G401 (cell line): ENCODE data around the gene GCNT2. TPM values are rescaled to one million over a fixed set of nuclear protein-coding genes. Genes with fewer than 3 reads are reported as not detected.
"Not testable (repeated sequence)": the region's sequence is repeated elsewhere in the genome, so short reads cannot be mapped to it uniquely, and the experiment has no call there.

Experiments
- DNase-seq: peaks from one replicate; pipeline ENCODE4 v3.0.0-alpha.2; 2015; ENCODE audit warnings: low spot score
- in situ Hi-C: cut with HindIII; loops from 2 replicates; pipeline ENCODE4 v1.10.0; 2016; ENCODE audit warnings: low sequenced_read_pairs, mixed read lengths
- total RNA-seq: library from RNA; depleted of rRNA; stranded (reverse); fragments of >200 nt; shearing (Covaris generic); gene quantifications from 2 replicates; pipeline ENCODE4 v1.2.3, GENCODE V29; 2014; rRNA removed

Gene GCNT2
- 28.4 and 28.7 TPM in 2 replicates for total RNA-seq

- in situ Hi-C loops: no loop called here
- peak; percentile 67 for DNase-seq
Measured at GRCh38 chr6:10521104-10521808, at the start of gene GCNT2. Gene GCNT2, plus strand, starts transcription at chr6:10521351. Its CDS starts 7,561 bp downstream, at chr6:10528912.

- in situ Hi-C loops: no loop called here
- no peak for DNase-seq
Measured at GRCh38 chr6:10472634-10473033, 48.5 kb upstream of the GCNT2 start.

DNA sequence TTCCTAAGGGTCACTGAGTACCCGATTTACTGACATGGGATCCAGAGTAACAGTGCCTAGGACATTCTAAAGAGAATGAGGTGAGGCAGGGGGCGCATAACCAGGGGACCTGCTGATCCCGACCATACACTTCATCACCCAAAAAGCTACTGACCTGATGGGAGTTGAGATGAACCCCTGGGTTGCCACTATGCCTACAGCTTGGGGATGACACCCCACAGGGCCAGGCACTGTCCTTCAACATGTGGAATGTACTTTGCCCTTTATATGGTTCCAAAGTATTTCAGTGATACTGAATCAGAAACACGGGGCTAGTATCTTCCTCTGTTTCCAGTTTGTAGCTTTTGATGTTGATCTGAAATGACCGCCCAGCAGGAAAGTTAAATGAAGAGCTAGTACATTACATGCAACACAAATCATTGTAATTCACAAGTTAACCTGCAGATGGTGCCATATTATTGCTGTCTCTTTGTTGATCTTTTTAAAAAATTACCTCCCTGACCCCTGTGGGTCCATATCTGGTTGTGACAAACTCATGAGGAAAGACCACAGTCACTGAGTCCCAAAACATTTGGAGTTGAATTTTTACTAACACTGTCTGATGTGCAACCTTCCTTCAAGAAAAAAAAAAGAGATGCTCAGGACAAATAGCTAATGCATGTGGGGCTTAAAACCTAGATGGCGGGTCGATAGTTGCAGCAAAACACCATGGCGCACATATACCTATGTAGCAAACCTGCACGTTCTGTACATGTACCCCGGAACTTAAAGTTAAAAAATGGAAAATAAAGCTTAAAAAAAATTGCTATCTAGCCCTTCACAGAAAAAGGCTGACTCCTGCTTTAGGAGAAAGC is 42.7 kb upstream of the GCNT2 start:
- peak; percentile 49 for DNase-seq
- in situ Hi-C loops: no loop called here

GRCh38 chr6:10479939-10480700 is 41.0 kb upstream of the GCNT2 start:
- DNase-seq: no peak
- in situ Hi-C loops: no loop called here

DNA sequence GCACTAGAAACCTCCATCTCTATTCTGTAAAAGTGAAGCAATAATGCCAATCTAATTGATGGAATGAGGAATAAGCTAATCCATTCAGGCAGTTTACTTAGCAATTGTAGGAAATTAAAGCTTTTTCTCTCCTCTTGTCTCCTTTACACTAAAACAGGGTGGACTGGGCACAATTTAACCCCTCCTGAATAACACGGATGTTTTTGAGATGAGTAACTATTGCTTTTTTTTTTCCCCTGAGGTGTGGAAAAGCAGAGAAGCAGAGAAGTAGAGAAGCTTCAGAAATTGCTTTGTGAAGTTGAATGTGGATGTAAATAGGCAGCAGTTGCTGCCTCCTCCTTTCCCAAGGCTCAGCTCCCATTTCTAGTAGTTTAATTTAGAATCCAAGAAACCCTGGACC is 40.0 kb upstream of the GCNT2 start:
- no peak for DNase-seq
- in situ Hi-C loops: no loop called here

DNA sequence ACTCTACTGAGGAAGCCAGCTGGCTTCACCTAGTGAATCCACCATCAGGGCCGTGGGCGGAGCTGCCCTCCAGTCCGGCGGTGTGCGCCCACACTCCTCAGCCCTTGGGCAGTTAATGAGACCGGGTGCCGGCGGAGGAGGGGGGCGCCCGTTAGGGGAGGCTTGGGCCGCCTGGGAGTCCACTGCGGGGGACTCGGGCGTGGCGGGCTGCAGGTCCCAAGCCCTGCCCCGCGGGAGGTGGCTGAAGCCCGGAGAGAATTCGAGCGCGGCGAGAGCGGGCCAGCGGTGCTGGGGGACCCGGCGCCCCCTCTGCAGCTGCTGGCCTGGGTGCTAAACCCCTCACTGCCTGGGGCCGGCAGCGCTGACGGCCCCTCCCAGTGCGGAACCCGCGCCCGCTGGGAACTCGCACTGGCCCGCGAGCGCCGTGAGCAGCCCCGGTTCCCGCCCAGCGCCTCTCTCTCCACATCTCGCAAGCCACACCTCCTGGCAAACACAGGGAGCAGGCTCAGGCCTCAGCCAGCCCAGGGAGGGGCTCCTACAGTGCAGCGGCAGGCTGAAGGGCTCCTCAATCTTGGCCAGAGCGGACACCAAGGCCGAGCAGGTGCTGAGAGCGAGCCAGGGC is 38.4 kb upstream of the GCNT2 start:
- DNase-seq: no peak
- in situ Hi-C loops: no loop called here

- DNase-seq: no peak
- in situ Hi-C loops: no loop called here
Measured at GRCh38 chr6:10484912-10485311, 36.2 kb upstream of the GCNT2 start.

GRCh38 chr6:10485406-10485805 is 35.7 kb upstream of the GCNT2 start:
- in situ Hi-C loops: no loop called here

GRCh38 chr6:10486215-10486614 is 34.9 kb upstream of the GCNT2 start:
- in situ Hi-C loops: no loop called here
- DNase-seq: no peak

More at GRCh38 chr6:10485406-10485805, 35.7 kb upstream of the GCNT2 start:
- no peak for DNase-seq

GRCh38 chr6:10486944-10487588 is 34.1 kb upstream of the GCNT2 start:
- DNase-seq, in situ Hi-C loops: not testable (repeated sequence)

DNA sequence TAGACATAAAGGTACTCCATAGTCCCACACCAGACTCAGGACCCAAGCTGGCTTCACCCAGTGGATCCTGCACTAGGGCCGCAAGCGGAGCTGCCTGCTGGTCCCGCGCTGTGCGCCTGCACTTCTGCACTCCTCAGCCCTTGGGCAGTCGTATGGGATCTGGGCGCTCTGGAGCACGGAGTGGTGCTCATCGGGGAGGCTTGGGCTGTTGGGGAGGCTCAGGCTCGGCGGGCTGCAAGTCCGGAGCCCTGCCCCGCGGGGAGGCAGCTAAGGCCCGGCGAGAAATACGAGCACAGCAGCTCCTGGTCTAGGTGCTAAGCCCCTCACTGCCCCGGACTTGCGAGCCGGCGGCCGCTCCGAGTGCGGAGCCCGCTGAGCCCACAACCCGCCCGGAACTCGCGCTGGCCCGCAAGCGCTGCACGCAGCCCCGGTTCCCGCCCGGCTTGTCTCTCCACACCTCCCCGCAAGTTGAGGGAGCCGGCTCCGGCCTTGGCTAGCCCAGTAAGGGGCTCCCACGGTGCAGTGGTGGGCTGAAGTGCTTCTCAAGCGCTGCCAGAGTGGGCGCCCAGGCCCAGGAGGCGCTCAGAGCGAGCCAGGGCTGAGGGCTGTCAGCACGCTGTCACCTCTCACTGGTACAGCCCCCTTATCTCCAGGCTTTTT is 33.4 kb upstream of the GCNT2 start:
- DNase-seq: no peak
- in situ Hi-C loops: no loop called here

DNA sequence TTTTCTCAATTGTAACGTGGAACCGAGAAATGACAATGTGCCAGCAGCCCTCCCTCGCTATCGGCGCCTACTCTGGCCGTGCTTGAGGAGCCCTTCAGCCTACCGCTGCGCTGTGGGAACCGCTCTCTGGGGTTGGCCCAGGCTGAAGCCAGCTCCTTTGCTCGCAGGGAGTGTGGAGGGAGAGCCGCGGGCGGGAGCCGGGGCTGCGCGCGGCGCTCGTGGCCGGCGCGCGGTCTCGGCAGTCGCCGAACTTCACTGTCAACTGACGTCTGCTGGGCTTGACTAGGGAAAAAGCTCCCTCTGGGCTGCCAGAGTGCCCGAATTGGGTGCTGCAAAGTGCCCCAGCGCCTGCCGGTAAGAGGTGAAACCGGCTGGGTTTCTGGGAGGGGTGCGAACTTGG is 29.7 kb upstream of the GCNT2 start:
- DNase-seq: no peak
- in situ Hi-C loops: no loop called here

DNA sequence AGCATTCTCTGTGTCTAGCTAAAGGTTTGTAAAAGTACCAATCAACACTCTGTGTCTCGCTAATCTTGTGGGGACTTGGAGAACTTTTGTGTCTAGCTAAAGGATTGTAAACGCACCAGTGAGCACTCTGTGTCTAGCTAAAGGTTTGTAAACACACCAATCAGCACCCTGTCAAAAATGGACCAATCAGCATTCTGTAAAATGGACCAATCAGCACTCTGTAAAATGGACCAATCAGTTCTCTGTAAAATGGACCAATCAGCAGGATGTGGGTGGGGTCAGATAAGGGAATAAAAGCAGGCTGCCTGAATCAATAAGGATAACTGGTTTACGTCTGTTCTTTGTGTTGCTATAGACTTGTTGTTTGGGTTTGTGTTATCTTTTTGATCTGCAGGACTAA is 29.2 kb upstream of the GCNT2 start:
- in situ Hi-C loops, DNase-seq: not testable (repeated sequence)

DNA sequence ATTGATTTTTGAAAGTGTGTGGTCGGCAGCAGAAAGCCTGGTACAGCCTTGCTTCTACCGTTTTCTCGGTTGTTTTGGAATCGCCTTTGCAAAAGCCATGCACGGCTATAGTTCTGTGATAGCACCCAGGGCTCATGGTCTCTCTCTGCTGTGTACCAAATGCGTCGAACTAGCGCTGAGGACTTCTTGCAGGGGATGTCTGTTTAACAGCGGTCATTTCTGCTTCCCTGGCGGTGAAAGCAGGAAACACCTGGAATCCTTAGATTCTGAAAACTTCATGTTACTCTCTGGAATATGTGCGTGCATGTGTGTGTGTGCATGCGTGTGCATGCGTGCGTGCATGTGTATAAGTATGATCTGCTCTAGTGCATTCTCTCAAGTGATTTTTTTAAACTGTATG is 26.1 kb upstream of the GCNT2 start:
- in situ Hi-C loops: no loop called here
- DNase-seq: no peak

DNA sequence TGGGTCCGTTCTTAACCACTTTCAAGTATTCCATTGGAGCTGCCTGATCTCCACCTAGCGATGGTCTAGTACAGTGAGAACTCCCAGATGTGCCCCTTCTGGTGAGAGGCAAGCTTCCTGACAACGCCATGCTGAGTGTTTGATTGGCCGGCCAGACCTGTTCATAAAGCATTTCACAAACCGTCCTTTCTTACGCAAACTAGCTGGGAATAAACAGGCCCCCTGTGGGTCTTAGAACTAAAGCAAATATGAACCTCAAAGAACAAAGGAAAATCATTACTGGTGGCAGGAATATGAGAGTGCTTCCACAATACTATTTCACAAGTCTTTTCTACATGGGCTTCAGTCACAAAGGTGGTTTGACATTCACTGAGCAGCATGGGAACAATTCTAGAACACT is 15.6 kb upstream of the GCNT2 start:
- in situ Hi-C loops: no loop called here
- no peak for DNase-seq

DNA sequence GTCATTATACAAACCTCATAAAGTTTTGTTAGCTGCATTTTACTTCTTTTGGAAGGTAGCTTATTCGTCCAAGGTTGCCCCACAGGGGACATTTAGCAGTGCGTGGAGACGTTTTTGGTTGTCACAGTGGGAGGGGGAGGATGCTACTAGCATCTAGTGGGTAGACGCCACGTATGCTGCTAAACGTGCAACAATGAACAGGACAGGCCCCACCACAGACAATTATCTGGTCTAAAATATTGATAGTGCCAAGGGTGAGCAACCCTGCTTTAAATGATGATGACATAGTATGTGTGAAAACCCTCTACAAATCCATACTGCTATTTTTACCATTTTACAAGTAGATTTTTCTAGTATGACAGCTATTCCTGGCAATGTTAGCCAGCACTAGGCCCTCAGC is 13.9 kb upstream of the GCNT2 start:
- in situ Hi-C loops: no loop called here
- DNase-seq: no peak

GRCh38 chr6:10507715-10508114 is 13.4 kb upstream of the GCNT2 start:
- no peak for DNase-seq
- in situ Hi-C loops: no loop called here

GRCh38 chr6:10510592-10511367 is 10.4 kb upstream of the GCNT2 start:
- in situ Hi-C loops: no loop called here

More at GRCh38 chr6:10510592-10511367, 10.4 kb upstream of the GCNT2 start:
- peak; percentile 79 for DNase-seq
